ENCODE data around the gene IQSEC3.
"Not testable (repeated sequence)": the region's sequence is repeated elsewhere in the genome, so short reads cannot be mapped to it uniquely, and the experiment has no call there.

IQSEC3 gene

GRCh38 chr12:205026-205425 lies 138.5 kb downstream of the IQSEC3 start:
- no peak for DNase-seq

GRCh38 chr12:206746-207440 lies 140.3 kb downstream of the IQSEC3 start:
- no peak for DNase-seq

DNA sequence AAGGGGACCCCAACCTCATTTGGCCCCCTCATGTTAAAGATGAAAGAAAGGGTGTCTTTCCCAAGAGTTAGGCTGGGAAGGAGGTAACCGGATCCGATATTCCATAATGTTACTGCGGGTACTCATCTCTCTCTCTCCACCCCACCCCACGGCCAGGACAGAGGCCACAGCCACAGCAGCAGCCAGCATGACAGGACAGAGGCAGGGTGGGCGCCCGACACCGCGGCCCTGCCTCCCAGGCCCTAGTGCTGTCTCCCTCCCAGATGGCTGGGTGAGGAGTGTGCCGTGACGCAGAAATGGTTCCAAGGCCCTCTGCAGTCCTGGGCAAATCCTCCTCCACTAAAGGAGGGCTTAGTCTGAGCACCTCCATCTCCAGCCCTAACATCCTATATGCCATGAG lies 141.2 kb downstream of the IQSEC3 start:
- DNase-seq, result no peak

- DNase-seq, result no peak
Observed at GRCh38 chr12:208813-209212, 142.2 kb downstream of the IQSEC3 start.

DNA sequence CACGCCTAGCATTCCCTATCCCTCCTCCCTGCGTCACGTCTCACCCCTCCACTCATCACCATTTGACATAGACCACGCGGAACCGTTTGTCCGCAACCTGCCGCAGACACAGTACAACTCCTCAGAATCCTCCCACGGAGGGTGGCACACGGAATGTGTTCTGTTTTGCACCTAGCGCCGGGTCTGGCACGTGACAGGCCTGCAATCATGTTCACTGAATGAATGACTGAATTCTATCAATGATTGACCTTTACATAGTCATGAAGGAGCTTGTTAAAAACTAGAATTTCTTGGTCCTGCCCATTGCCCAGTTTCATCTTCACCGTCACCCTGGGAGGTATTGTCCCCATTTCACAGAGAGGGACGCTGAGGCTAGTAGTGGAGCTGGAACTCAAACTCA lies 142.7 kb downstream of the IQSEC3 start:
- no peak for DNase-seq

DNA sequence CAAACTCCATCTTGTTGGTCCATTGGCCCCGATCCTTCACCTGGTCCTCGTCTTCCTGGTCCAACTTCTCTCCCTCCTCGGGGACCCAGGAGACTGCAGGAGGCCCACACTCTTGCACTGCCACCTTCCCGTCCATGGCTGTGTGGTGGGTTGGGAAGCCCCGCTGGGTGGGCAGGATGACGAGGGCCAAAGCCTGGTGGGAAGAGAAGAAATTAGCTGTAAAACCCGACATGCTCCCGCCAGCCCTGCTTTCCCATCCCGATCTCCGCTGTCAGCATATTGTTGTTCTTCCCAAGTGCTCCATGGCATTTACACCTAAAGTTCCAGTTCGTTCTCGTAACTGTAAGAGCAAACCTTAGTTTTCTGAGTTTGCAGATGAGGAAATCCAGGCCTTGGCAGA lies 143.3 kb downstream of the IQSEC3 start:
- DNase-seq, result no peak

DNA sequence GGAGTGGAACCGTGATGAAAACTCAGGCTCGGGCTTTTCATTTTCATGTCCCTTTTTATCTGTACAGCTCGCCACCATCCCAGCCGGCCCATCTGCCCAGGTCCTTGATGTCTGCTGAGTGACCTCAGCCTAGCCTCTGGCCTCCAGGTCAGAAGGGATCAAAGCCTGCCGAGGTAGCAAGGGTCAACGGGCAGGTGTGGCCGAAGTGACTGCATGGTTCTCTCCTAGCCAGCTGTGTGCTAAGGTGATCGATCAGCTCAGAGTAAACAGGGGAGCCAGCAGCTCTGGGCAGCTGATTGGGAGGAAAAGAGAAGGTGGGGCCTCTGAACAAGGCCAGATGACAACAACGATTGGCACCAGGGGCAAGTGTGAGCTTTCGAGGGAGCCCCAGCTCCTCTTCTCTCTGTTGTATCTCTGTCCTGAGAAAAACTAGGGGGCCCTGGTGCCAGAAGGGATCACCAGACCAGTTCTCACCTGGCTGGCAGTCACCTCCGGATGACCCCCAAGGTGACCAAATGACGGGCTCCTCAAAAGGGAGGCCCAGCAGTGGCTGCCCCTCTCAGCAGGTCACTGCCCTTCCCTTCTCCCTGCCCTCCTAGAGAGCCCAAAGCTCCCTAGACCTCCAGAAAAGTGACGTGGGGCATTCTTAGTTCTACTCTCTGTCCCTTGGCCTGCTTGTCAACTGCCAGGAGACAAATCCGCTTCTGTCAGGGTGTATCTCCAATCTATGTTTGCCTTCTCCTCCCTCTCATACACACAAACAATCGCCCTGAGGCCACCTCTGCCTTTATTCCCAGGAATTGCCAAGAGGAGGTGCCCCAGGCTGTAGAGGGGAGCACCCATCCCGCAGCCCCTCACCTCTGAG lies 143.9 kb downstream of the IQSEC3 start:
- DNase-seq, result no peak

DNA sequence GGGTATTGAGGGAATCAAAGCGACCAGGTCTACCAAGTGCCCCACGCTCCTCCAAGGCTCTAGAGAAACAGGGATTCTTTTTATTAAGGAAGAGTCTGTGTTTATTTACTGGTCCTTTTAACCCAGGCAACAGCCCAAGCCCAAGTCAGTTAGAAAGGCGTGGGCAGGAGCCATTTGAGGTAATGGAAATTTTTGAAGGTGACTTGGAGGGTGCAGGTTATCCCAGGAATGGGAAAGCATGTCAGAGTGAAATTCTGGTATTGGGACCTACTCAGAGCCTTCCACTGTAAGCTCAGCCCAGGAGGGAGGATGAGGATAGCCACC lies 144.5 kb downstream of the IQSEC3 start:
- DNase-seq, result no peak

DNA sequence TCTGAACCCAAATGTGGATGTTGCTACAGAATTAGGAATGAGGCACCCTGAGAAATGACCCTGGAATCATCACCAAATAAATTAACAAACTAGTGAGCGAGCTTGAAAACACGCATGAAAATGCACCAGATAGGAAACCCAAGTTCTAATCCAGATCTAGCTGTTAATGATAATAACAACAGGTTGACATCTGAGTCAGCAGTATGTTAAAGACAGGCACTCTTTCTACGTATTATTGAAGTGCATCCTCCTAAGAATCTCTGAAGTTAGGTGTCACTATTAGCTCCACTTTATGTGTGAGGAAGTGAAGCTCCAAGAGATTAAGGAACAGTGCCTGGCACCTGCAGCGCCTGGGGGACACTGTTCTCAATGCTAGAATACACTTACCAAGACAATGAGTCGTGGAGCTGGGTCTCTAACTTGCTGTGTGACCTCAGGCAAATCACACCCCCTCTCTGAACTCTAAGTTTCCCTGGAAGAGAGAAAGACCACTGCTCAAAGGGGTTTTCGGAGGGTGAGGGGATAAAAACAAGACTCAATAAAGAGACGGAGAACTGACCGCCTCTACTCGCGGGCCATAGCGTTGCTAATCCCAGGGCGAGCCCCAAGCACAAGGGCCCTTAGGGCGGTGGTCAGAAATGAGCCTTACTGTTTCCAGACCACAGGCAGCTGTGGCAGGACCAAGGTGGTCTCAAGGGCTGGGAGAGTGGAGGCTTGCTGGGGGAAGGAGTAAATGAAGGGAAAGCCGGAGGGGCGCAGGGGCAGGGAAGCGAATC lies 145.3 kb downstream of the IQSEC3 start:
- DNase-seq, result no peak

GRCh38 chr12:212415-212714 lies 145.8 kb downstream of the IQSEC3 start:
- DNase-seq, result no peak

- DNase-seq, result no peak
Observed at GRCh38 chr12:212715-213526, 146.4 kb downstream of the IQSEC3 start.

GRCh38 chr12:213527-213932 lies 147.0 kb downstream of the IQSEC3 start:
- DNase-seq, result no peak

GRCh38 chr12:214003-214741 lies 147.6 kb downstream of the IQSEC3 start, which contains the start of gene SLC6A12:
TSS of gene SLC6A12 (minus strand) at chr12:214157. CDS start at chr12:209986, 4,171 bp downstream.
- no peak for DNase-seq

DNA sequence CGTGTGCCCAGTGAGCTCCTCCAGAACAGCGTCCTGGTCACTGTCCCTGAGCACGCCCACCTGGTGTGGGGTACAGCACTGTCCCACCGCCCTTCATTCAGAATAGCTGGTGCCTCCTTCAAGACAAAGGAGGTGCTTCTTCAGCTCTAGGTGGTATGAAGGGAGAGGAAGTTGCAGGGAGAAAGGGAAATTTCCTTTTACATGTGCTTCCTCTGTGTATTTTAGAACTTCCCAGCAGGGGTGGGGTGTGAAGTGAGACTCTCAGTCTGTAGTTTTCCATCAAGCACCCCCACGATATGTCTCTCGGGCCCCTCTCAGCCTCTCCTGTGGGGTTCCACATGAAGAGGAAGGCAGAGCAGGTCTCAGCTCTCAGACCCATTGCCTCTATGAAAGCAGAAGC lies 148.5 kb downstream of the IQSEC3 start:
- DNase-seq, result no peak

- not testable (repeated sequence) for DNase-seq
Observed at GRCh38 chr12:217029-217428, 150.5 kb downstream of the IQSEC3 start.

GRCh38 chr12:218221-218620 lies 151.7 kb downstream of the IQSEC3 start:
- no peak for DNase-seq

- no peak for DNase-seq
Observed at GRCh38 chr12:218728-219590, 152.4 kb downstream of the IQSEC3 start.

GRCh38 chr12:219891-220352 lies 153.4 kb downstream of the IQSEC3 start:
- no peak for DNase-seq

DNA sequence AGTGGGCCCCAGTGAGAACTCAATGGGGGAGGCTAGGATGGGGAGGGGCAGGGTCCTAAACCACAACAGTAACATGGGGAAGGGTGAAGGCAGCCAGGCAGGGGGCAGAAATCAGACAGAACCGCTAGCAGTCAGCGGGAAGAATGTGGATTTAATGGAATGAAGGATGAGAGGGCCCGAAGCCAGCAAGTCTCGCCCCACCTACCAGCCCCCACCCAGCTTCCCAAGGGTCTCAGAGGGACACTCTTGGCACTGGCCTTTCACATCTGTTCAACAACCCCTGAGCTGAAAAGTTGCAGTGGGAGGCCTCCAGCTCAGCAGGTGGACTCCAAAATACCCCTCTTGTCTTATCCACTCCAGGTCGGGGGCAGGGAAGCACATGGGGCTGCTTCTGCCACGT lies 153.9 kb downstream of the IQSEC3 start:
- DNase-seq, result no peak

GRCh38 chr12:220946-221550 lies 154.5 kb downstream of the IQSEC3 start:
- no peak for DNase-seq

DNA sequence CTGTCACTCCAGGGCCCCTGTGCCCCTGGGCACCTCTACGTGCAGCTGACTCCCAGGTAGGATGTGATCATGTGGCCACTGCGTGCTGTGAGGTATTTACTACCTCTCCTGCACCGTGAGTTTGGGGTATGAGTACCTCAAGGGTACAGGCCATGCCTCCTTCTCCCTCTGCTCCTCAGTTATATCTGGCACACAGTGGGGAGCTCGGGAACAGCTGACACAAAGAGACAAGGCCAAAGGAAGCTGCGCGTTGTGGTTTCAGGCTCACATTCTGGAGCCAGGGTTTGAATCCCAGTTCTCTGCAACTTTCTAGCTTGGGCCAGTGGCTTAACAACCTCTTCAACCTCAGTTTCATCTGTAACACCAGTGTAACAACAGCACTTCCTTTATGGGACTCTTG lies 155.2 kb downstream of the IQSEC3 start:
- no peak for DNase-seq

All from NCI-H748 treated with DMSO at 0.1 percent for 48 hours (cell line).